NOMO-1 treated with DMSO at 0.1 percent for 48 hours (cell line): ENCODE data around the gene FAM83B.
"Not testable (repeated sequence)": the region's sequence is repeated elsewhere in the genome, so short reads cannot be mapped to it uniquely, and the experiment has no call there.

ENCODE experiments used
- DNase-seq: peaks from one replicate; lab custom pipeline; 2025; ENCODE audit not compliant: unreplicated experiment; lab: John Stamatoyannopoulos, UW

FAM83B gene

DNA sequence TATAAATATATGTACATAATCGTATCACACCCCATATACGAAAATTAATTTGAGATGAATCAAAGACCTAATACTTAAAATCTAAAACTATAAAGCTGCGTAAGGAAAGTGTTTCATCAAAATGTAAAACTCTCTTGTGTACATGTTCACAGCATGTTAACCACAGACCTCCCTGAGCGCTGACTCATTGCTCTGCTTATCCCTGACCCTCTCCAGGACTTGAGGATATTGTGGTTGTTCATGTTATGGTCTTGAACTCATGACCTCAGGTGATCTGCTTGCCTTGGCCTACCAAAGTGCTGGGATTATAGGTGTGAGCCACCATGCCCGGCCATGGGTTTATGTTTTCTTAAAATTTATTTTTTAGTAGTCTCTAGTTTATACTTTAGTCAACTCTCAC, 14.2 kb downstream of the FAM83B start:
- no peak for DNase-seq

DNA sequence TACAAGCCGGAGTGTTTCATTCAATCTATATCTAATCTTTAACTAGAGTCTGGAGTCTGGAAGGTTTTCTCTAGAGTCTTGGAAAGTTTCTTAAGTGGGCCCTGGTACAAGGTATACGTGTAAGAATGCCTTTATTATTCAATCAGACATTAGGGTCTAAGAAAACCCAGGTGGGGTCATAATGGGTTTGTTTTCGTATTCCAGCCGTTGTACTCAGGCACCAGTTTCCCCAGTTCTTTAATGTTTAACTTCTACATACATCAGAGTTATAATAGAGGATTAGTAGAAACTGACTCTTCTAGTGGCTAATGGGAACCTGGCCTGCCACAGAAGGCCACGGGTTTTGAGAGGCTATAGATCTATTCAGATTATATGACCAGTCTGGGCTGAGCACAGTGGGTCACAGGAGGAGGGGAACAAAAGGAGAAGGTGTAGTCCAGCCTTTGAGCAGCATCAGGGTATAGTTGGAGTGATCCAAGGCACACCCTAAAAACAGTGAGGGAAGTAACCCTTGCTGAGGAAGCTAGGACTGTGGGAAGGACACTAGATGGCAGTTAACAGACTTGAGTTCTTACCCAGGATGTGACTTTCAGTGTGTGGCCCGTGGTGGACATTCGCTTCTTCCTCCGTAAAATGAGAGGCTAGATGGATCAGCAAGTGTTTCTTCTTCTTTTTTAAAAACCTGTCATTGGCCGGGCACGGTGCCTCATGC, 15.5 kb downstream of the FAM83B start:
- no peak for DNase-seq

DNA sequence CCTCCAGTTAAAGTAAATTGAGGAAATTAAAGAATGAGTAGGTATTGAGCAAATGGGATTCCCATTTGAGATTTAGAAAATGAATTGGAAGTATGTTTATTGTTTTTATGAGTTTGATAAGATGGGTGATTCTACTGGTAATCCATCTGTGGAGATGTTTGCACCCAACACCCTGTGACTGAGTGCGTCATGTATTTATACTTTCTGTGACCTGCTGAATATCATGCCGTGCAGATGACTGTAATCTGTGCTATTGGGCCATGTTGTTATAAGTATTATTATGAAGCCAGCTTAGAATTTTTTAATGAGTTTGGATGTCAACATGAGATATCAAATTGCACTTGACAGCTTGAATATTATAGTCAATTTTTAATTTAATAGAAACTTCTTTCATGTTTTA, 17.7 kb downstream of the FAM83B start:
- DNase-seq, result no peak

DNA sequence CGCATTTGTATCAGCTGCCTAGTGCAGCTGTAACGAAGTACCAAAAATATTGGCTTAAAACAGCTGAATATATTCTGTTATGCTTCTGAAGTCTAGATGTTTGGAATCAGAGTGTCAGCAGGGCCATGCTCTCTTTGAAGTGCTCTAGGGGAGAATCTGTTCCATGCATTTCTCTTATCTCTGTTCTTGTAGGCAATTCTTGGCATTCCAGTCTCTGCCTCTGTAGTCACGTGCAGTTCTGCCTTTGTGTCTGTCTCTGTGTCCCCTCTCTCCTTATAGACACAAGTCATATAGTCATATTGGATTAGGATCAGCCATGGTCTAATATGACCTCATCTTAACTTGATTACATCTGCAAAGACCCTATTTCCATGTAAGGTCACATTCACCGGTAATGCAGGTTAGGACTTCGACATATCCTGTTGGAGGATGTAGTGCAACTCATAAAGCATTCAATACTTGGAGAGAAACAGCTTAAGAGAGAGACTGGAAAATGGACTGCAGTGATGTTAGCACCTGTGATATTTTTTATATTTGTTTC, 18.6 kb downstream of the FAM83B start:
- DNase-seq, result no peak

DNA sequence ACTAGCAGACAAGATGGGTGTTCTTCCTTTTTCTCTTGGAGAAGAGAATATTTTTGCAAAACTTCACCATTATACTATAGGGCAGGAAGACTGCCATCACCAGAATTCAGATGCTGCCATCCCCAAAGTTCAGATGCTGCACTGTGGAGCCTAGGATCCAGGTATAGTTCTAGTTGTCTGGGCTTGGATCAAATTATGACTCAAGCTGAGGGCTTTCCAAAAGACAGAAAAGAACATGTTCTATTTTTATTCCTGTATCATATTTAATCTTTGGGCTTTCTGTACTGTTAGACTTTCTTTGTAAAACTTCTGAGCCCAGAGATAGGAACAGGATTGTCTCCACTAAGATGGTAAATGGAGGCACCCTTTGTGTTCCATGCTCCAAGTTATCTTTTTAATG, 22.0 kb downstream of the FAM83B start:
- DNase-seq, result no peak

DNA sequence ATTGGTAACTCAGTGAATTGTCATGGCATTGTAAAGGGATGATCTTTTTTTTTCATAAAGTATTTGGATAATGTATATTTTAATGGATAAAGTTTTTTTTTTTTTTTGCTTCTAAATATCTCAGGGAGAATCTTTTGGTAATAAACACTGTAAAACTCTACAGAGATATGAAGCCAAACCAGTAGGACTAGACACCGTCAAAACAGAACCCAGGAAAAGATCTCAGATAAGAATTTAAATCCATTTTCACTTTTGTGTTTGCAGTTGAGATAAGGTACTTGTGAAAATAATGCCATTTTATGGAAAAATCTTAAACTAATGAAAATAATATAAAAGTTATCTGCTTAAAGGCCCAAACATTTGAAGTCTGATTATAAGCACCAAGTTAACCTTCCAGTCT, 27.0 kb downstream of the FAM83B start:
- DNase-seq, result no peak

DNA sequence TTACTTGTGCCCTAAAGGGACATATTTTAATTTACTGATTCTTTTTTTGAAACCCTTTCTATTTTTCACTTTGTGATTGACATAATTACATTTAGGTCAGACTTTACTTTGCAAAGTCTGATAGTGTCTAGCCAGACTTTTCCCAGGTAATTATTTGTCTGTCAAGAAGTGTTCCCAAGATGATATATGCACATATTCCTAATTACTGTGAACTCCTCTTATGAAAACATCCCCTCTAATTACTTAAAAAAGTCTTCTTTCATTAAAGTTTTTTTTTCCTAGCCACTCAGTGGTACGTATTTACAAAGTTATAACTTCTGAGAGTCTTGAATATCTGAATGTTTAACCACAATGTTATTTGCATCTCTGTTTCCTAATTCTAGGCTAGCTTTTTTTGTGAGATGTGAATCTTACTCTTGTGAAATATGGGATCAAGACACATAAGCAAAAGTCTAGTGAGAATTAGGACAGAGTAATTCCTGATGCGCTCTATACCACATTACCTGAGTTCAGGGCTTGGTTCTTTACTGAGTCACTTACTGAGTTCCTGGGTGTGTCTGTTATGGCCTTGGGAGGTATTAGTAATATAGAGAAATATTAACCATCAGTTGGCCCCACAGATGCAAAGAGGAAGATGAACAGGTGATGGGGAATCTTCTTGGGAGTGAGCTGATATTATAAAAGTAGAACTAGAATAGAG, 27.9 kb downstream of the FAM83B start:
- DNase-seq, result no peak

DNA sequence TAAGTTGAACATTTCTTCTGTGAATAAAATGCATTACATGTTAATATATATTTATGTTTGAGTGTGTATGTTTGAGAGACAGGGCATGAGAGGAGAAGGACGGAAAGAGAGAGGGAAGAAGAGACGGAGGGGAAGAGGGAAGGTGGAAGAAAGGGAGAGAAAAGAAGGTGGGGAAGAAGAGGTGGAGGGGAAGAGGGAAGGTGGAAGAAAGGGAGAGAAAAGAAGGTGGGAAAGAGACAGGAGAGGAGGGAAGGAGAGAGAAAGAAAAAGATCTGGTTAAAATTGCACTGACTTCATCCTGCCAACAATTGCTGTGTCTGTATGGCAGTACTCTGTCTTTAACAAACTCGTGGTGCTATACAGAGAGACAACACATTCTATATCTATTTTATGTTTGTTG, 29.0 kb downstream of the FAM83B start:
- DNase-seq, result no peak

DNA sequence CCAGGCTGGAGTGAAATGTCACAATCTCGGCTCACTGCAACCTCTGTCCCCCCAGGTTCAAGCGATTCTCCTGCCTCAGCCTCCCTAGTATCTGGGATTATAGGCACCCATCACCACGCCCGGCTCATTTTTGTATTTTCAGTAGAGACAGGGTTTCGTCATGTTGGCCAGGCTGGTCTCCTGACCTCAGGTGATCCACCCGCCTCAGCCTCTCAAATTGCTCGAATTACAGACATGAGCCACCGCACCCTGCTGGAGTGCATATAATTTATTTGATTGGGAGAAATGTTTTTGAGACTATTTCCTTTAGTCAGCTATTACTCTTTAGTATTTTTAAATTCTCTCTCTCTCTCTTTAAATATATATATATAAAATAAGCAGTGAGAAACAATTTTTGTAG, 29.8 kb downstream of the FAM83B start:
- DNase-seq, result no peak

DNA sequence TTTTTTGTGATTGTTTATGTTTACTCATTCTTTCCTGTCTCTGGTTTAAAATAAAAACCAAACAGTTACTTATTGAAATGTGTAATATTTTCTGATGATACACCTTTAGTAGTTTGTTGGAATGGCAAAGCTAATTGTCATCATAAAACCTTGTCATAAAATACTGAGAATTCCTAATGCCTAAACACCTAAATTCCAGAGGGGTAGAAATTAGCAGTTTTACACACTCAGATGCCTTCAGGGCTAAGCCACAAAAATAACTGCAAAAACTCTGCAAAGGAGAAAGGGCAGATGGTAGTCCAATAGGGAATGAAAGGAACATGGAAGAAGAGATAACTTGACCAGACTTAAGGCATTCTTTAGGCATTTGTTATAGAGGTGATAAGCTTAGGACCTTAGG, 30.3 kb downstream of the FAM83B start:
- DNase-seq, result no peak

DNA sequence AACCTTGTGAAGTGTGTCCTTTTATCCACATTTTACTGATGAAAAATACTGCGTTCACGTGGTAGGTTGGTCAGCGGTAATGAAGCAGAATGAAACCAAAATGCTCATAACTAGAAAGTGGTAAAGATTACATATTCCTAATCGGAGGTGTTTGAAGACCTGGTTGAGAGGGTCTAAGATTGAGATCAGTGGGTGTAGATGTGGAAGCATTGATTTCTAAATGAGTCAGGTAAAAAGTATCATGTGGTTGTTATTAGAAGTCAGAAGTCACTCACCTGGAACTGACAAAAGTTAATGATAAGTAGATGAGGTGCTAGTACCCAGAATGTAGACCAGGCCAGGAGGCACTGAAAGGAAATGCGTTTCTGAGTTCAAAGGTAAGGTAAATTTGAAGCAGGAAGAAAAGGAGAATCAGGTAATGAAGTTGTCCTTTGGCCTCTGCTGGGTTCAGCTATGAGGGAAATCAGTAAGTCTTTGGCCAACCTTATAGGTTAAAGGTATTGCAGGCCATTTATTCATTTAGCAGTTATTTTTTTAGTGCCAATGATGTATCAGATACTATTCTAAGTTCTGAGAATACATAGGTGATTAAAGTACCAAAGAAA, 31.2 kb downstream of the FAM83B start:
- DNase-seq, result no peak

DNA sequence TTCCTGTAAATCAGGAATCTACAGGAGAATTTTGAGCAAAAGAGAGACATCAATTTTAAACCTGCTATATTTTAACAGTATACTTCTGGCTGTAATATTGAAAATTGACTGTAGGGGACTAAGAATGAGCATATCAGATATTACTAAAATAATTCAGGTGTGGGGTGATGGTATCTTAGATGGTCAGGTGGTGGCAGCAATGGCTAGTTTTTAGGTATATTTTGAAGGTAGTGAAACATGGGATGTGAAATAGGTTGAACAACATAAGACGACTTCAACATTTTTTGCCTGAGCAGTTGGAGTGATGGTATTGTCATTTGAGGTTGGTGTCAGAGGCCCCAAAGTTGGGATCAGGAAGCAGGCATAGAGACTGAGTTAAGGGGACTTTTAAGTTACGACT, 32.1 kb downstream of the FAM83B start:
- DNase-seq, result no peak

DNA sequence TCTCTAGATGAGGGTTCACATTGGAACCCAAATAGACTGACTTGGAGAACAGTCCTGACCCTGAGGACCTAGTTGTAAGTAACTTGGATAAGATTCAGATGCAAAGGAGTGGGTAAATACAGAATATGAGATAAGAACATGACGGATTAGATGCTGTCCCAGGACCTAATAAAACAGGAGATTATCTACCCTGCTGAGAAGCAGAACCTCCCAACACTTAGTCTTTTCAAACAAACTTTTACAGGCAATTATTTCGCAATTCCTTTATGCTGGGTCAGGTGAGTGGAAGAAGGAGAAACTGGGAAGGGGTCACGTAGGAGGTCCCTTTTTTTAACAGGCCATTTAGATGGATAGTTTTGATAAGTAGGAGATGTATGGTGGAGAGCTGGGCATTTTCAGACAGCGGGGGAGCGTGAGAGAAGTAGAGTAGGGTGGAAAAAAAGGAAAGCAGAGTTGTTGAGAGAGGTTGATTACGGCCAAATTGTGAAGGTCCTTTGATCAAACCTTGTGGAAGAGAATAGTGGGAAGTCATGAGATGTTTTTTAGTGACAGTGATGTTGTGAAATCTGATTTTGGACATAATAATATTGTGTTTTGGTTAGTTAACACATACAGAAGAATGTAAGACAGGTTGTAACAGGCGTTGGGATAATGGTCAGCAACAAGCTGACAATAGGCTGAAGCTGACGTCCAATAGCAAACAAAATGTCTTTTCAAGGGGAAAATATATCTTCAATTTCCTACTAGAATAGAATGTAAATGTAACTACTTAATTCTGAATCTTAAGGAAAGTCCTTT, 32.8 kb downstream of the FAM83B start:
- no peak for DNase-seq

DNA sequence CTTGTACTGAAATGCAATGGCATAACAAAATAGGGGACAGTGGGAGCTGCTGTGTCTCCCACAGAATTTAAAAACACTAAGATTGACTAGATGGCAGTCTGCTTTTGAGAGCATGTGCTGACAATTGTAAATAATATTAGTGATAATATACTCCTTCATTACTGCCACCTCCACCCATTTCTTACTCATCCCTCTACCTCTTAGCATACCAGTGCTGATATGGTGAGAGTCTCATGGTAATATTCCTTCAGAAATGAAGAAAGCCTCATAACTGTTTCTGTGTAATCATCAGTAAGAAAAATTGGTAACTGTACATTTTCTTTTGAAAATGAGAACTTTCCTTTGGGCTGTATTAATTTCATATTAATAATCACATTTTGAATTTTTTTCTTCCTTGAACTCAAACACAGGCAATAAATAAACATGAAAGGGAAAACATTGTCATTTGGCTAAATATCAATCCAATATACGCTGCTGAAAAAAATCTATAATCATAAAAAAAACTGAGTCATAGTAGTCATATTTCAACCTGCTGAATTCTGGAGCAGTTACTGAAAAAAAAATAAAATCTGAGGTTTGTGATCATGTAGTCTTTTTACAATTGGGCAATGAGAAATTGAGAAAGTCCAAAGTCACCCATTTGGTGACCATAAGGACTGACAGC, 34.6 kb downstream of the FAM83B start:
- no peak for DNase-seq

DNA sequence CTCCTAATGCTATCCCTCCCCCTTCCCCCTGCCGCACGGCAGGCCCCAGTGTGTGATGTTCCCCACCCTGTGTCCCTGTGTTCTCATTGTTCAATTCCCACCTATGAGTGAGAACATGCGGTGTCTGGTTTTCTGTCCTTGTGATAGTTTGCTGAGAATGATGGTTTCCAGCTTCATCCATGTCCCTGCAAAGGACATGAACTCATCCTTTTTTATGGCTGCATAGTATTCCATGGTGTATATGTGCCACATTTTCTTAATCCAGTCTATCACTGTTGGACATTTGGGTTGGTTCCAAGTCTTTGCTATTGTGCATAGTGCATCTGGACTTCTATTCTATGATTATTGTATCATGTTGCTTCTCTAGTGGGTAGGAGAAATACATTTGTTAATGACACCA, 35.3 kb downstream of the FAM83B start:
- not testable (repeated sequence) for DNase-seq

DNA sequence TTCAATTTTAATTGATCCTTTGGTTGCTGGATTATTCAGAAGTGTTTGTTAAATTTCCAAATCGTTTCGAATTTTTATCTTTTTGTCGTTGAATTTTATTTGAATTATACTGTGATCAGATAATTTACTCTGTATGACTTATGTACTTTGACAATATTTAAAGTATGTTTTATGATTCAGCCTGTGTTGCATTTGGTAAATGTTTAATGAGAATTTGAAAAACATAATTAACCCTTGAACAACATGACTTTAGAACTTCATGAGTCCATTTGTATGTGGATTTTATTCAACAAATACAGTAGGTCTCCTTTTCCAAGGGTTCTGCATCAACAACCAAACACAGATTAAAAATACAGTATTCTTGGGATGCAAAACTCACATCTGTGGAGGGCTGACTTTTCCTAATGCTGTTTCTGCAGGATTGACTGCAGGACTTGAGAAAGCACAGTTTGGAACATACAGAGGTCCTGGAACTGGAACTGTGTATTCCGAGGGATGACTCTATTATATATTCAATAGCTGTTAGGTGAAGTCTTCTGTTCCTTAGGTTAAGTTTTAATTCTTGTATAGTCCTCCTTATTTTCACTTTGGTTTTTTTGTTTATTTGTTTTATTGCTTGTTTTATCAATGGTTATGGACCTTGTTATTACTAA, 40.5 kb downstream of the FAM83B start:
- DNase-seq, result no peak

DNA sequence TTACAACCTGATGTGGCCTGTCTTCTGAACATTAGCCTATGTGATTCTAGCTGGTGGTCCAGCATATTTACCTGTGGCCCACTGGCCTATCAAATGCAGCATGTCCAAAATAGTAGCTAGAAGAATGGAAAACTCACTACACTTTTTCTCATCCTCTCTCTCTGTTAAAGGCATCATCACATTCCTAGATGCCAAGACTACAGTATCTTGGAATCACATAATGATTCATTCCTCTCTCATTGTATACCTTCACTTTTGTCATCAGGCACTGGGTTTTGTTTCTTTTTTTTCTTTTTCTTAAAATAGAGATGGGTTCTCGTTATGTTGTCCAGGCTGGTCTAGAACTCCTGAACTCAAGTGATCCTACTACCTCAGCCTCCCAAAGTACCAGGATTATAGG, 45.0 kb downstream of the FAM83B start:
- DNase-seq, result no peak

DNA sequence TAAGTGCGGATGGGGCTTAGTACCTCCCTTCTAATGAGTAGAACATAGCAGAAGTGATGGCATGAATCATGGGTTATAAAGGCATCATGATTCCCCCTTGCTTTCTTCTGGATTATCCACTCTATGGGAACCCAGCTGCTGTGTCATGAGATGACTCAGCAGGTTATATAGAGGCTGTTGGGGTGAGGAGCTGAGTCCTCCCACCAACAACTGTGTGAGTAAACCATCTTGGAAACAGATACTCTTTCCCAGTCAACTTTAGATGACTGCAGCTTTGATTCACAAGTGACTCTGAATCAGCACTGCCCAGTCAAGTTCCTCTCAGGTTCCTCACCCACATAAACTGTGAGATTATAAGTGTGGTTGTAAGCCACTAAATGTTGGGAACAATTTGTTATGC, 46.3 kb downstream of the FAM83B start:
- DNase-seq, result no peak

DNA sequence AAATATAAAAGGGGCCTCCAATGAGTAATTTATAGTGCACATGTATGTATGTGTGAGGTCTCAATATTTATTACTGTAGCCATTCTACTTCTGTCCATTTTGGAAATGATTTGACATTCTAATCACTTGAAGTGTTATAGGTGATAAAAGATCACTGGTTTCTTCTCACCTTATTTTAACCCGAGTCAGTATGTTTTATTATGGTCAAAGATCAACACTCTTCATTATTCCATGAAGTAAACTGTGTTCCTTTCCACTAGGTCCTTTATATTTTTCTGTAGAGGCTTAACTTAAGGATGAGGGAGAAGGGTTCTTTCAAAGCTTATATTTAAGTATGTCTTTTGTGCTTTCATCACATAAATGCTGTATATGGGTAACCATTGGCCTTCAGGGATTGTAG, 47.2 kb downstream of the FAM83B start:
- no peak for DNase-seq

DNA sequence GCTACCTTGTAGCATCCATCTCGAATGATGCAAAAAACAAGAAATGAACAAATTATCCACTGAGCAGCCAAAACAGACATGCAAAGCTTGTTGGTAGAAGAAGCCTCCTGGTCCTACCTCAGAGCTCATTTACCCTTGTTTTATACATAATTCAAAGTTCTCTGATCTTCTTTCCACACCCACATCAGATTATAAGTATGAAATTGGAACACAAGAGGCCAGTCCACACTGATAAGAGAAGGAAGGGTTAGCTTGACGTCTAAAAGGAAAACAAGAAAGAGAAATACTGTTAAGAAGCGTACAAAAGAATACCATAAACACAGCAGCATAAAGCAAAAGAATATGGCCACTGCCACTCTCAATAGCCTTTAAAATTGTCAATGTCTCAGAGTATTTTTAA, 49.7 kb downstream of the FAM83B start:
- DNase-seq, result no peak
